ENCODE data around the gene CA14. TPM values are rescaled to one million over a fixed set of nuclear protein-coding genes. Genes with fewer than 3 reads are reported as not detected.

CA14 gene
- total RNA-seq, 1 experiment from 2014 or later, result 35.3 TPM

DNA sequence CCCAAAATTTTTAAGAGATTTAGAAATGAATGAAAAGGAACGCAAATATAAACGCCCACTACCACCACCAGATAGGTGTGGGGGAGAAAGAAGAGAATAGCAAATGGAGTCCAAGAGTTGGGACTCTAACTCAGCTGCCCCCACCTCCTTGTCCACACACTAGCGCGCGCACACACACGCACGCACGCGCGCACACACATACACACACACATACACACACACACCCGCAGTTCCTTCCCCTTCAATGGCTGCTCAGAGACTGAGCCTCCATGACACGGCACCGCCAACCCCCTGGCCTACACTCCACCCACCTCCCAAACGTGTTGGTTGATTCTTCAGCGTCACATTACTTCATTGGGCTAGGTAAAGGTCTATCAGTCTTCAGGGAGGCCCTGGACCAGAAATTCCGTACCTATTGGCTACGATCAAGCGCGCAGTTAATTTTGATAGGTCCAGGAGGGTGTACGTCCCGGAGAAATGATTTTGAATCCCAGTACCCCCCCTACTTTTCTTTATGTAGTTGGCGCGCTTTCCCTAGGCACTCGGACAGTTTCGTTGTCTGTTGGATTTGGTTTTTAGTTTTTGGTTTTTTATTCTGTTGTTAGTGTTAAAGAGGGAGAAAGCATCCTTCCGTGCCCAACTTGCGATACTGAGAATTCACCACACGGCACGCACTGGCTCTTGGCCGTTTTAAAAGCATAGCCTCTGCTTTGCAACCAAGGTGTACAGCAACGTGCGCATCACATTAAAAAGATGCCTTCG, 21.5 kb upstream of the CA14 start, which contains the start of gene ANP32E (continued):
- TF ChIP-seq, protein P1, sequence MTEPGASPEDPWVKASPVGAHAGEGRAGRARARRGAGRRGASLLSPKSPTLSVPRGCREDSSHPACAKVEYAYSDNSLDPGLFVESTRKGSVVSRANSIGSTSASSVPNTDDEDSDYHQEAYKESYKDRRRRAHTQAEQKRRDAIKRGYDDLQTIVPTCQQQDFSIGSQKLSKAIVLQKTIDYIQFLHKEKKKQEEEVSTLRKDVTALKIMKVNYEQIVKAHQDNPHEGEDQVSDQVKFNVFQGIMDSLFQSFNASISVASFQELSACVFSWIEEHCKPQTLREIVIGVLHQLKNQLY (CRISPR knock-in tag; IDR thresholded peaks at IDR 0.05), result no peak
- TF ChIP-seq, protein P2, sequence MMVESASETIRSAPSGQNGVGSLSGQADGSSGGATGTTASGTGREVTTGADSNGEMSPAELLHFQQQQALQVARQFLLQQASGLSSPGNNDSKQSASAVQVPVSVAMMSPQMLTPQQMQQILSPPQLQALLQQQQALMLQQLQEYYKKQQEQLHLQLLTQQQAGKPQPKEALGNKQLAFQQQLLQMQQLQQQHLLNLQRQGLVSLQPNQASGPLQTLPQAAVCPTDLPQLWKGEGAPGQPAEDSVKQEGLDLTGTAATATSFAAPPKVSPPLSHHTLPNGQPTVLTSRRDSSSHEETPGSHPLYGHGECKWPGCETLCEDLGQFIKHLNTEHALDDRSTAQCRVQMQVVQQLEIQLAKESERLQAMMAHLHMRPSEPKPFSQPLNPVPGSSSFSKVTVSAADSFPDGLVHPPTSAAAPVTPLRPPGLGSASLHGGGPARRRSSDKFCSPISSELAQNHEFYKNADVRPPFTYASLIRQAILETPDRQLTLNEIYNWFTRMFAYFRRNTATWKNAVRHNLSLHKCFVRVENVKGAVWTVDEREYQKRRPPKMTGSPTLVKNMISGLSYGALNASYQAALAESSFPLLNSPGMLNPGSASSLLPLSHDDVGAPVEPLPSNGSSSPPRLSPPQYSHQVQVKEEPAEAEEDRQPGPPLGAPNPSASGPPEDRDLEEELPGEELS (CRISPR knock-in tag; IDR thresholded peaks at IDR 0.05), result peak; percentile 83
- TF ChIP-seq, protein P3, sequence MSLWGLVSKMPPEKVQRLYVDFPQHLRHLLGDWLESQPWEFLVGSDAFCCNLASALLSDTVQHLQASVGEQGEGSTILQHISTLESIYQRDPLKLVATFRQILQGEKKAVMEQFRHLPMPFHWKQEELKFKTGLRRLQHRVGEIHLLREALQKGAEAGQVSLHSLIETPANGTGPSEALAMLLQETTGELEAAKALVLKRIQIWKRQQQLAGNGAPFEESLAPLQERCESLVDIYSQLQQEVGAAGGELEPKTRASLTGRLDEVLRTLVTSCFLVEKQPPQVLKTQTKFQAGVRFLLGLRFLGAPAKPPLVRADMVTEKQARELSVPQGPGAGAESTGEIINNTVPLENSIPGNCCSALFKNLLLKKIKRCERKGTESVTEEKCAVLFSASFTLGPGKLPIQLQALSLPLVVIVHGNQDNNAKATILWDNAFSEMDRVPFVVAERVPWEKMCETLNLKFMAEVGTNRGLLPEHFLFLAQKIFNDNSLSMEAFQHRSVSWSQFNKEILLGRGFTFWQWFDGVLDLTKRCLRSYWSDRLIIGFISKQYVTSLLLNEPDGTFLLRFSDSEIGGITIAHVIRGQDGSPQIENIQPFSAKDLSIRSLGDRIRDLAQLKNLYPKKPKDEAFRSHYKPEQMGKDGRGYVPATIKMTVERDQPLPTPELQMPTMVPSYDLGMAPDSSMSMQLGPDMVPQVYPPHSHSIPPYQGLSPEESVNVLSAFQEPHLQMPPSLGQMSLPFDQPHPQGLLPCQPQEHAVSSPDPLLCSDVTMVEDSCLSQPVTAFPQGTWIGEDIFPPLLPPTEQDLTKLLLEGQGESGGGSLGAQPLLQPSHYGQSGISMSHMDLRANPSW (CRISPR knock-in tag; conservative IDR thresholded peaks at IDR 0.05; ENCODE audit: low read depth), result no peak
- TF ChIP-seq ZNF396 (CRISPR knock-in tag; IDR thresholded peaks at IDR 0.05; ENCODE audit: borderline replicate concordance) (no peak), SP1 (CRISPR knock-in tag; conservative IDR thresholded peaks at IDR 0.05) (peak; percentile 97), ZNF416 (CRISPR knock-in tag; IDR thresholded peaks at IDR 0.05) (no peak), NR1H2 (CRISPR knock-in tag; IDR thresholded peaks at IDR 0.05) (no peak), ZNF423 (CRISPR knock-in tag; IDR thresholded peaks at IDR 0.05) (no peak), IRF2 (CRISPR knock-in tag; IDR thresholded peaks at IDR 0.05; ENCODE audit: borderline replicate concordance, low read depth) (no peak), ZNF121 (CRISPR knock-in tag; IDR thresholded peaks at IDR 0.05) (no peak), MYBL2 (CRISPR knock-in tag; IDR thresholded peaks at IDR 0.05) (peak; percentile 95), ETV6 (CRISPR knock-in tag; IDR thresholded peaks at IDR 0.05) (peak; percentile 84), SMAD3 (CRISPR knock-in tag; IDR thresholded peaks at IDR 0.05; ENCODE audit: borderline replicate concordance) (peak; percentile 93), ZNF263 (CRISPR knock-in tag; IDR thresholded peaks at IDR 0.05; ENCODE audit: low read depth) (no peak)
- TF ChIP-seq, protein P4, sequence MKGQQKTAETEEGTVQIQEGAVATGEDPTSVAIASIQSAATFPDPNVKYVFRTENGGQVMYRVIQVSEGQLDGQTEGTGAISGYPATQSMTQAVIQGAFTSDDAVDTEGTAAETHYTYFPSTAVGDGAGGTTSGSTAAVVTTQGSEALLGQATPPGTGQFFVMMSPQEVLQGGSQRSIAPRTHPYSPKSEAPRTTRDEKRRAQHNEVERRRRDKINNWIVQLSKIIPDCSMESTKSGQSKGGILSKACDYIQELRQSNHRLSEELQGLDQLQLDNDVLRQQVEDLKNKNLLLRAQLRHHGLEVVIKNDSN (CRISPR knock-in tag; IDR thresholded peaks at IDR 0.05), result no peak
- TF ChIP-seq, protein P5, sequence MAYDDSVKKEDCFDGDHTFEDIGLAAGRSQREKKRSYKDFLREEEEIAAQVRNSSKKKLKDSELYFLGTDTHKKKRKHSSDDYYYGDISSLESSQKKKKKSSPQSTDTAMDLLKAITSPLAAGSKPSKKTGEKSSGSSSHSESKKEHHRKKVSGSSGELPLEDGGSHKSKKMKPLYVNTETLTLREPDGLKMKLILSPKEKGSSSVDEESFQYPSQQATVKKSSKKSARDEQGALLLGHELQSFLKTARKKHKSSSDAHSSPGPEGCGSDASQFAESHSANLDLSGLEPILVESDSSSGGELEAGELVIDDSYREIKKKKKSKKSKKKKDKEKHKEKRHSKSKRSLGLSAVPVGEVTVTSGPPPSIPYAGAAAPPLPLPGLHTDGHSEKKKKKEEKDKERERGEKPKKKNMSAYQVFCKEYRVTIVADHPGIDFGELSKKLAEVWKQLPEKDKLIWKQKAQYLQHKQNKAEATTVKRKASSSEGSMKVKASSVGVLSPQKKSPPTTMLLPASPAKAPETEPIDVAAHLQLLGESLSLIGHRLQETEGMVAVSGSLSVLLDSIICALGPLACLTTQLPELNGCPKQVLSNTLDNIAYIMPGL (CRISPR knock-in tag; IDR thresholded peaks at IDR 0.05), result peak; percentile 55; the same call in 1 of the 2 replicates
- TF ChIP-seq, protein P6, sequence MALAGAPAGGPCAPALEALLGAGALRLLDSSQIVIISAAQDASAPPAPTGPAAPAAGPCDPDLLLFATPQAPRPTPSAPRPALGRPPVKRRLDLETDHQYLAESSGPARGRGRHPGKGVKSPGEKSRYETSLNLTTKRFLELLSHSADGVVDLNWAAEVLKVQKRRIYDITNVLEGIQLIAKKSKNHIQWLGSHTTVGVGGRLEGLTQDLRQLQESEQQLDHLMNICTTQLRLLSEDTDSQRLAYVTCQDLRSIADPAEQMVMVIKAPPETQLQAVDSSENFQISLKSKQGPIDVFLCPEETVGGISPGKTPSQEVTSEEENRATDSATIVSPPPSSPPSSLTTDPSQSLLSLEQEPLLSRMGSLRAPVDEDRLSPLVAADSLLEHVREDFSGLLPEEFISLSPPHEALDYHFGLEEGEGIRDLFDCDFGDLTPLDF (CRISPR knock-in tag; IDR thresholded peaks at IDR 0.05), result no peak
- TF ChIP-seq, protein P7, sequence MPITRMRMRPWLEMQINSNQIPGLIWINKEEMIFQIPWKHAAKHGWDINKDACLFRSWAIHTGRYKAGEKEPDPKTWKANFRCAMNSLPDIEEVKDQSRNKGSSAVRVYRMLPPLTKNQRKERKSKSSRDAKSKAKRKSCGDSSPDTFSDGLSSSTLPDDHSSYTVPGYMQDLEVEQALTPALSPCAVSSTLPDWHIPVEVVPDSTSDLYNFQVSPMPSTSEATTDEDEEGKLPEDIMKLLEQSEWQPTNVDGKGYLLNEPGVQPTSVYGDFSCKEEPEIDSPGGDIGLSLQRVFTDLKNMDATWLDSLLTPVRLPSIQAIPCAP (CRISPR knock-in tag; IDR thresholded peaks at IDR 0.05), result peak; percentile 83
- TF ChIP-seq, protein P8, sequence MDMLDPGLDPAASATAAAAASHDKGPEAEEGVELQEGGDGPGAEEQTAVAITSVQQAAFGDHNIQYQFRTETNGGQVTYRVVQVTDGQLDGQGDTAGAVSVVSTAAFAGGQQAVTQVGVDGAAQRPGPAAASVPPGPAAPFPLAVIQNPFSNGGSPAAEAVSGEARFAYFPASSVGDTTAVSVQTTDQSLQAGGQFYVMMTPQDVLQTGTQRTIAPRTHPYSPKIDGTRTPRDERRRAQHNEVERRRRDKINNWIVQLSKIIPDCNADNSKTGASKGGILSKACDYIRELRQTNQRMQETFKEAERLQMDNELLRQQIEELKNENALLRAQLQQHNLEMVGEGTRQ (CRISPR knock-in tag; IDR thresholded peaks at IDR 0.05), result peak; percentile 26; the same call in 1 of the 2 replicates
- TF ChIP-seq, protein P9, sequence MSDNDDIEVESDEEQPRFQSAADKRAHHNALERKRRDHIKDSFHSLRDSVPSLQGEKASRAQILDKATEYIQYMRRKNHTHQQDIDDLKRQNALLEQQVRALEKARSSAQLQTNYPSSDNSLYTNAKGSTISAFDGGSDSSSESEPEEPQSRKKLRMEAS (CRISPR knock-in tag; IDR thresholded peaks at IDR 0.05), result peak; percentile 71; the same call in 1 of the 2 replicates
- TF ChIP-seq, protein P10, sequence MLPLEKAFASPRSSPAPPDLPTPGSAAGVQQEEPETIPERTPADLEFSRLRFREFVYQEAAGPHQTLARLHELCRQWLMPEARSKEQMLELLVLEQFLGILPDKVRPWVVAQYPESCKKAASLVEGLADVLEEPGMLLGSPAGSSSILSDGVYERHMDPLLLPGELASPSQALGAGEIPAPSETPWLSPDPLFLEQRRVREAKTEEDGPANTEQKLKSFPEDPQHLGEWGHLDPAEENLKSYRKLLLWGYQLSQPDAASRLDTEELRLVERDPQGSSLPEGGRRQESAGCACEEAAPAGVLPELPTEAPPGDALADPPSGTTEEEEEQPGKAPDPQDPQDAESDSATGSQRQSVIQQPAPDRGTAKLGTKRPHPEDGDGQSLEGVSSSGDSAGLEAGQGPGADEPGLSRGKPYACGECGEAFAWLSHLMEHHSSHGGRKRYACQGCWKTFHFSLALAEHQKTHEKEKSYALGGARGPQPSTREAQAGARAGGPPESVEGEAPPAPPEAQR (CRISPR knock-in tag; IDR thresholded peaks at IDR 0.05), result no peak
- TF ChIP-seq, protein P11, sequence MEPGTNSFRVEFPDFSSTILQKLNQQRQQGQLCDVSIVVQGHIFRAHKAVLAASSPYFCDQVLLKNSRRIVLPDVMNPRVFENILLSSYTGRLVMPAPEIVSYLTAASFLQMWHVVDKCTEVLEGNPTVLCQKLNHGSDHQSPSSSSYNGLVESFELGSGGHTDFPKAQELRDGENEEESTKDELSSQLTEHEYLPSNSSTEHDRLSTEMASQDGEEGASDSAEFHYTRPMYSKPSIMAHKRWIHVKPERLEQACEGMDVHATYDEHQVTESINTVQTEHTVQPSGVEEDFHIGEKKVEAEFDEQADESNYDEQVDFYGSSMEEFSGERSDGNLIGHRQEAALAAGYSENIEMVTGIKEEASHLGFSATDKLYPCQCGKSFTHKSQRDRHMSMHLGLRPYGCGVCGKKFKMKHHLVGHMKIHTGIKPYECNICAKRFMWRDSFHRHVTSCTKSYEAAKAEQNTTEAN (CRISPR knock-in tag; IDR thresholded peaks at IDR 0.05), result peak; percentile 100

Measured in WTC11 (cell line).